CD4-positive, alpha-beta T cell treated with Interleukin-12 subunit alpha and Interleukin-12 subunit beta, for 1 hour (primary cell): ENCODE data around the gene LDLR.
"Not testable (repeated sequence)": the region's sequence is repeated elsewhere in the genome, so short reads cannot be mapped to it uniquely, and the experiment has no call there.

Source experiments
- DNase-seq: peaks from one replicate; pipeline ENCODE4 v3.0.0-alpha.2; 2020

LDLR gene

DNA sequence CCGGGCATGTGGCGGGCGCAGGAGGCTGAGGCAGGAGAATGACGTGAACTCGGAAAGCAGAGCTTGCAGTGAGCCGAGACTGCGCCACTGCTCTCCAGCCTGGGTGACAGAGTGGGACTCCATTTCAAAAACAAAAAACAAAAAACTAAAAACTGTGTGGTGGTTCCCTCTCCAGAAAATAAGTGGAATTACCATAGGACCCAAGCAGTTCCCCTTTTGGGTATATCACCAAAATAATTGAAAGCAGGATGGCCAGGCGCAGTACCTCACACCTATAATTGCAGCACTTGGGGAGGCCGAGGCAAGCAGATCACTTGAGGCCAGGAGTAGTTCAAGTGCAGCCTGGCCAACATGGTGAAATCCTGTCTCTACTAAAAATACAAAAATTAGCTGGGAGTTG is 15.7 kb upstream of the LDLR start:
- DNase-seq = no peak

- DNase-seq = not testable (repeated sequence)
These were observed 12.5 kb upstream of the LDLR start for GRCh38 chr19:11076792-11077191.

- DNase-seq = no peak
These were observed 10.4 kb upstream of the LDLR start for GRCh38 chr19:11078893-11079292.

GRCh38 chr19:11079999-11080398 is 9.3 kb upstream of the LDLR start:
- no peak for DNase-seq

GRCh38 chr19:11087870-11088505 is 1.3 kb upstream of the LDLR start:
- DNase-seq = no peak

- DNase-seq = no peak
These were observed 583 bp upstream of the LDLR start for GRCh38 chr19:11088506-11089253.

- DNase-seq = not testable (repeated sequence)
These were observed 676 bp downstream of the LDLR start for GRCh38 chr19:11090014-11090263.

- peak; percentile 98 for DNase-seq
These were observed 1.2 kb downstream of the LDLR start for GRCh38 chr19:11090264-11090996.

- no peak for DNase-seq
These were observed 1.9 kb downstream of the LDLR start for GRCh38 chr19:11090997-11091702.

DNA sequence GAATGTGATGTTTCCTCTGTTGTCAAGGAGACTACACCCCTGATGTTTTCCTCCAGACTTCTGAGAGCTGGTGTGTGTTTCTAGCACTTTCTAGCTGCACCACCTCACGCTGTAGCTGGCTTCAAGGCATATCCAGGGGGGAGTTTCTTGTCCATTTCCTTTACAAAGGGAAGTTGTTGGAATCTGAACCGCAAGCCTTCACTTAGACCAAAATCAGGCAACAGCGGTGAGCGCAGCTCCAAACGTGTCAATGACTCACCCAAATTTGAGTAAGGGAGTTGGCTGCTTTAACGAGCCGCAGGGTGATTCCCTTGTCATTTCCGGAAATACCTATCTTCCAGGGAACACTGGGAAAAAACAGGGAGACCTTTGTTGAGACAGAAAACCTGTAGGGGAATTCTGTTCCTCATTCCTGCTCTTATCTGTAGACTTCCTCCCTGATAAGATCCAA is 2.5 kb downstream of the LDLR start:
- DNase-seq = peak; percentile 86

GRCh38 chr19:11092181-11092538 is 2.9 kb downstream of the LDLR start:
- DNase-seq = peak; percentile 89

GRCh38 chr19:11093689-11094238 is 4.5 kb downstream of the LDLR start:
- no peak for DNase-seq

- DNase-seq = no peak
These were observed 5.2 kb downstream of the LDLR start for GRCh38 chr19:11094520-11094894.

GRCh38 chr19:11096210-11096841 is 7.1 kb downstream of the LDLR start:
- DNase-seq = peak; percentile 57

GRCh38 chr19:11097367-11097766 is 8.1 kb downstream of the LDLR start:
- not testable (repeated sequence) for DNase-seq

DNA sequence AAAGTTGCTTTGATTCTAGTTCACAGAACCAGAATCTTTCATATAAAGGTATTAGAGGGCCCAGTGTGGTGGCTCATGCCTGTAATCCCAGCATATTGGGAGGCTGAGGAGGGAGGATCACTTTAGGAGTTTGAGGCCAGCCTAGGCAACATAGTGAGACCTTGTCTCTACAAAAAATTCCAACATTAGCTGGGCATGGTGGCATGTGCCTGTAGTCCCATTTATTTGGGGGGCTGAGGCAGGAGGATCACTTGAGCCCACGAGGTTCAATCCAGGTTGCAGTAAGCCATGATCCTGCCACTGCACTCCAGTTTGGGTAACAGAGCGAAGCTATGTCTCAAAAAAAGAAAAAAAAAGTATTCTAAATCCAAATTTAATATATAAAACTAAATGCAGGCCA is 9.1 kb downstream of the LDLR start:
- DNase-seq = no peak

DNA sequence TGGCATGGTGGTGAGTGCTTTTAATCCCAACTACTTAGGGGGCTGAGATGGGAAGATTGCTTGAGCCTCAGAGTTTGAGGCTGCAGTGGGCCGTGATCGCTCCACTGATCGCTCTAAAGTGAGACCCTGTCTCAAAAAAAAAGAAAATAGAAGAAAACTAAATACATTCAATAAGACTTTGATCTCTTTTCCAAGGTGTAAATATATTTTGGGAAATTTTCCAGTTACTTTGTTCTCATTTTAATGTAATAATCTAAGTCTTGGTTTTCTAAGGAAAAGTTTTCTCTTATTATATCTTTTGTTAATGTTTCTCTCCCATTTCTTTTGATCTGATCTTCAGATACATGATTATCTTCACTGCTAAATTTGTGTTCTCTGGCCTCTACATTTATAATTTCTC is 9.6 kb downstream of the LDLR start:
- DNase-seq = no peak

GRCh38 chr19:11100049-11100448 is 10.8 kb downstream of the LDLR start:
- DNase-seq = no peak

- DNase-seq = no peak
These were observed 11.8 kb downstream of the LDLR start for GRCh38 chr19:11101057-11101456.

DNA sequence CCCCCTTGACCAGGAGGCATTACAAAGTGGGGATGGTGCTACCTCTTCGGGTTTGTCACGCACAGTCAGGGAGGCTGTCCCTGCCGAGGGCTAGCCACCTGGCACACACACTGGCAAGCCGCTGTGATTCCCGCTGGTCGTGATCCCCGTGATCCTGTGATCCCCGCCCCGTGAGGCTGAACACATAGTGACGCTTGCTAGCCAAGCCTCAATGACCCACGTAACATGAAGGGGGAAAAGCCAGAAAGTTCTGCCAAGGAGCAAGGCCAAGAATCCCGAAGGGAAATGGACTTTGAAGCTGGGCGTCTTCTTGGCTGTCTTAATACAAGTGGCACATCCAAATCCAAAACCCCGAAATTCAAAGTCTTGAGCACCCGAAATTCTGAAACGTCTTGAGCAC is 13.7 kb downstream of the LDLR start:
- DNase-seq = no peak

DNA sequence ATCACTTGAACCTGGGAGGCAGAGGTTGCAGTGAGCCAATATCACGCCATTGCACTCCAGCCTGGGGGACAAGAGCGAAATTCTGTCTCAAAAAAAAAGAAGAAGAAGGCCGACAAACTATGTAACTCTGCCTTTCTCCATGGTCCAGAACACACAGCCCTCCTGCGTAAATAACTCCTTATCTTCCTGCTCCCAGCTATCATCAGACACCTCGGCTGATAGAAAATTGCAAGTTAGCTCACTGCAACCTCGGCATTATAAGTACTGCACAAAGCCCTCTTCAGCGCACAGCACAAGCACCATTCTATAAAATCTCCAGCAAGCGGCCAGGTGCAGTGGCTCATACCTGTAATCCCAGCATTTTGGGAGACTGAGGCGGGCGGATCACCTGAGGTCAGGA is 14.4 kb downstream of the LDLR start:
- not testable (repeated sequence) for DNase-seq

GRCh38 chr19:11105014-11105636 is 15.9 kb downstream of the LDLR start:
- DNase-seq = no peak
